Prostate gland (tissue), 2 donors: ENCODE measurements around the gene ALDH6A1.
A peak's percentile ranks its signal among the peaks of the same experiment; 100 is the strongest.
"Not testable (repeated sequence)": the region's sequence is repeated elsewhere in the genome, so short reads cannot be mapped to it uniquely, and the experiment has no call there.

ENCODE experiments used
- CTCF ChIP-seq, 4 experiments: fragments of 200-600 bp in 2 of 4; fragments of 450-650 bp in 2 of 4; sonication (generic) in 2 of 4; IDR thresholded peaks; 1 replicate in 3 of 4; 2 replicates in 1 of 4; pipeline ENCODE4 v1.5.1; 2016 to 2019; ENCODE audit warnings: antibody characterized with exemption in 4 of 4, mild to moderate bottlenecking in 2 of 4, moderate library complexity in 2 of 4
- POLR2A ChIP-seq: fragments of 450-650 bp; IDR thresholded peaks from one replicate; pipeline ENCODE4 v1.6.1; 2016; ENCODE audit warnings: antibody characterized with exemption, mild to moderate bottlenecking
- POLR2AphosphoS5 ChIP-seq: sonication (generic); formaldehyde crosslinking; IDR thresholded peaks from one replicate; pipeline ENCODE4 v1.6.1; 2017; ENCODE audit warnings: antibody characterized with exemption

GRCh38 chr14:74111395-74112216 lies 27.4 kb upstream of the ALDH6A1 start:
- TF ChIP-seq CTCF (IDR thresholded peaks at IDR 0.05), result peak in 2 of 4 experiments; percentile 46 to 58
- not testable (repeated sequence) for TF ChIP-seq POLR2A, POLR2AphosphoS5
